Measurements from ENCODE around the gene LCOR.

DNA sequence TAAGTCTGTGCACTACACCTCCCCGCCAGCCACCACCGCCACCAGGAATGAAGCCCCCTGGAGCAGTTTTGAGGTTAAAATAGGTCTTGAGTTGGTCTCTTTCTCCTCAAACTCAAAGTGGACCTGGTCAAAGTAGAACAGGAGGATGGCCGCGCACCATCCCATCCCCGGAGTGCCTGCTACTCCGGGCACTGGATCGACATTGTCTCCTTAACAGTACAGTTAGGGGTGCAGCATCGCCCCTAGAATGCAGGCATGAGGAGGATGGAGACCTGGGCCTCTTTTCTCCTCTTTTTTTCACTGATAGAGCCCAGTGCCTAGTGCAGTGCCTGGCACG lies 208.1 kb downstream of the LCOR start:
- no peak for TF ChIP-seq EP300 (IDR thresholded peaks at IDR 0.05)
- TF ChIP-seq, protein P1, sequence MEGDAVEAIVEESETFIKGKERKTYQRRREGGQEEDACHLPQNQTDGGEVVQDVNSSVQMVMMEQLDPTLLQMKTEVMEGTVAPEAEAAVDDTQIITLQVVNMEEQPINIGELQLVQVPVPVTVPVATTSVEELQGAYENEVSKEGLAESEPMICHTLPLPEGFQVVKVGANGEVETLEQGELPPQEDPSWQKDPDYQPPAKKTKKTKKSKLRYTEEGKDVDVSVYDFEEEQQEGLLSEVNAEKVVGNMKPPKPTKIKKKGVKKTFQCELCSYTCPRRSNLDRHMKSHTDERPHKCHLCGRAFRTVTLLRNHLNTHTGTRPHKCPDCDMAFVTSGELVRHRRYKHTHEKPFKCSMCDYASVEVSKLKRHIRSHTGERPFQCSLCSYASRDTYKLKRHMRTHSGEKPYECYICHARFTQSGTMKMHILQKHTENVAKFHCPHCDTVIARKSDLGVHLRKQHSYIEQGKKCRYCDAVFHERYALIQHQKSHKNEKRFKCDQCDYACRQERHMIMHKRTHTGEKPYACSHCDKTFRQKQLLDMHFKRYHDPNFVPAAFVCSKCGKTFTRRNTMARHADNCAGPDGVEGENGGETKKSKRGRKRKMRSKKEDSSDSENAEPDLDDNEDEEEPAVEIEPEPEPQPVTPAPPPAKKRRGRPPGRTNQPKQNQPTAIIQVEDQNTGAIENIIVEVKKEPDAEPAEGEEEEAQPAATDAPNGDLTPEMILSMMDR (IDR thresholded peaks at IDR 0.05) = no peak
